A673 (cell line): ENCODE results near the gene GNG14. TPM values are rescaled to one million over a fixed set of nuclear protein-coding genes. Genes with fewer than 3 reads are reported as not detected.

Experiments used
- BruUV-seq: library from RNA; stranded (reverse); fragments of 400-500 nt; replicated peaks from 2 replicates; lab custom pipeline; 2021; lab: Mats Ljungman, UMichigan
- CTCF ChIA-PET: fragments of 300-600 bp; sonication (Branson Sonifier 250); formaldehyde crosslinking; loops from one replicate; lab custom pipeline; 2022; ENCODE audit warnings: antibody characterized with exemption; lab: Charles Lee
- POLR2A ChIA-PET: fragments of 300-600 bp; sonication (Branson Sonifier 250); formaldehyde crosslinking; loops from one replicate; lab custom pipeline; 2022; ENCODE audit warnings: antibody characterized with exemption; ENCODE audit not compliant: low non-redundant PET; lab: Charles Lee
- DNase-seq: peaks from one replicate; pipeline ENCODE4 v3.0.0-alpha.2; 2015; ENCODE audit warnings: low spot score
- H3K27ac ChIP-seq: fragments of 200-600 bp; sonication (generic); 2 replicates; pipeline ENCODE4 v1.5.1; 2016; ENCODE audit warnings: mixed run types, low read depth, mild to moderate bottlenecking, mixed read lengths, antibody characterized with exemption, low read length; ENCODE audit not compliant: poor library complexity, severe bottlenecking
- H3K27me3 ChIP-seq: fragments of 200-600 bp; sonication (generic); replicated peaks from 2 replicates; pipeline ENCODE4 v1.6.1; 2017; ENCODE audit warnings: mixed run types, low read depth, mild to moderate bottlenecking, mixed read lengths, antibody characterized with exemption, low read length; ENCODE audit not compliant: insufficient read depth, poor library complexity
- H3K36me3 ChIP-seq: fragments of 200-600 bp; sonication (generic); 2 replicates; pipeline ENCODE4 v1.6.1; 2016; ENCODE audit warnings: mixed run types, mild to moderate bottlenecking, mixed read lengths, antibody characterized with exemption, low read length; ENCODE audit not compliant: insufficient read depth, poor library complexity, severe bottlenecking
- H3K4me1 ChIP-seq: fragments of 200-600 bp; sonication (generic); 2 replicates; pipeline ENCODE4 v1.6.1; 2017; ENCODE audit warnings: mixed run types, mild to moderate bottlenecking, mixed read lengths, antibody characterized with exemption, low read length; ENCODE audit not compliant: insufficient read depth, poor library complexity, severe bottlenecking
- H3K4me3 ChIP-seq: fragments of 200-600 bp; sonication (generic); 2 replicates; pipeline ENCODE4 v1.5.1; 2016; ENCODE audit warnings: low read depth, mixed run types, mild to moderate bottlenecking, mixed read lengths, low read length; ENCODE audit not compliant: poor library complexity, severe bottlenecking
- H3K9me3 ChIP-seq: fragments of 200-600 bp; sonication (generic); 2 replicates; pipeline ENCODE4 v1.6.1; 2016; ENCODE audit warnings: mixed run types, low read depth, mild to moderate bottlenecking, mixed read lengths, antibody characterized with exemption, low read length; ENCODE audit not compliant: poor library complexity, severe bottlenecking
- CTCF ChIP-seq: fragments of 300-800, 200-600 bp; sonication (generic); conservative IDR thresholded peaks from 2 replicates; pipeline ENCODE4 v1.5.1; 2017; ENCODE audit warnings: low read depth, mild to moderate bottlenecking, antibody characterized with exemption, low read length, moderate library complexity, mixed read lengths
- EZH2 ChIP-seq: fragments of 200-600 bp; sonication (generic); IDR thresholded peaks from 2 replicates; pipeline ENCODE4 v1.6.1; 2017; ENCODE audit warnings: borderline replicate concordance, low read depth, mild to moderate bottlenecking, mixed read lengths, antibody characterized with exemption, low read length; ENCODE audit not compliant: poor library complexity, severe bottlenecking
- intact Hi-C: fragments of 100-400 bp; cut with micrococcal nuclease; formaldehyde crosslinking; loops from one replicate; pipeline ENCODE4 v1.10.0; 2022; ENCODE audit not compliant: unreplicated experiment
- total RNA-seq: library from RNA; stranded (reverse); gene quantifications from 2 replicates; pipeline ENCODE4 v1.2.3, GENCODE V29; 2021

The GNG14 gene
- total RNA-seq, 1 experiment from 2014 or later: not detected

GRCh38 chr19:12726988-12727316 lies 39.2 kb downstream of the GNG14 start:
- no TSS peak for BruUV-seq
- intact Hi-C loops: no loop called here
- CTCF ChIA-PET: interaction anchor here (0.7 kb wide), 1 partner anchor 123 kb away, joined by 3 read pairs; no protein-coding TSS in a partner anchor
- Histone ChIP-seq H3K27me3 (no peaks in the 10 kb centered on the region), H3K36me3 (peaks cover 41% of the 10 kb centered on the region), H3K4me3 (no peak overlapping the region), H3K27ac (no peak overlapping the region), H3K9me3 (no peaks in the 10 kb centered on the region), H3K4me1 (no peaks in the 10 kb centered on the region)
- POLR2A ChIA-PET: no interaction called here
- TF ChIP-seq EZH2 (no peak), CTCF (no peak)
- DNase-seq: no peak

- no peak for DNase-seq
- Histone ChIP-seq H3K9me3 (no peaks in the 10 kb centered on the region), H3K27ac (no peak overlapping the region), H3K4me3 (no peak overlapping the region), H3K36me3 (peaks cover 45% of the 10 kb centered on the region), H3K4me1 (peaks cover 2% of the 10 kb centered on the region), H3K27me3 (no peaks in the 10 kb centered on the region)
- CTCF ChIA-PET: interaction anchor here (0.7 kb wide), 2 partner anchors 33 to 122 kb away, joined by 3 read pairs; no protein-coding TSS in a partner anchor
- intact Hi-C loops: no loop called here
- BruUV-seq: no TSS peak
- TF ChIP-seq EZH2: no peak
- no peak for TF ChIP-seq CTCF
- POLR2A ChIA-PET: no interaction called here
Observed at GRCh38 chr19:12727745-12728433, 40.1 kb downstream of the GNG14 start.

DNA sequence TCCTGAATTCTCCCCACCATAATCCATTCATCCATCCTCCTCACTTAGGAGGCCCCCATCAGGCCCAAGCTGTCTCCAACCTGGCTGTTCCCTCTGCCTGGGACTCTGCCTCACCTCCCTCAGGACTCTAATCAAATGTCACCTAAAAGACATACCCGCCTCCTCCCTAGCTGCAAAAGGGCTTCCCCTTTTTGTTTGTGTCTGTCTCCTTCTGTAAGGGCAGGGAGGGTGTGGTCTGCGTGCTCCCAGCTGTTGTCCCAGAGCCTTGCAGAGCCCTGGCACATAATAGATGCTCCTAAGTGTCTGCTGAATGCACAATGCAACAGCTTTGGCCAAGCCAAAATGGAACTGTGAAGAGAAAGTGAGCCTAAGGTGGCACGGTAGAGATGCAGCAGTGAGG lies 42.3 kb downstream of the GNG14 start:
- intact Hi-C loops: no loop called here
- no peak for DNase-seq
- Histone ChIP-seq H3K27me3 (no peaks in the 10 kb centered on the region), H3K4me1 (peaks cover 9% of the 10 kb centered on the region), H3K36me3 (peaks cover 45% of the 10 kb centered on the region), H3K4me3 (no peak overlapping the region), H3K27ac (no peak overlapping the region), H3K9me3 (no peaks in the 10 kb centered on the region)
- TF ChIP-seq EZH2 (no peak), CTCF (no peak)
- BruUV-seq: no TSS peak
- ChIA-PET POLR2A (no interaction called here), CTCF (no interaction called here)
